Upper lobe of left lung (tissue), 6 donors: ENCODE results near the gene OR8J1. TPM values are rescaled to one million over a fixed set of nuclear protein-coding genes. Genes with fewer than 3 reads are reported as not detected.
"Not testable (repeated sequence)": the region's sequence is repeated elsewhere in the genome, so short reads cannot be mapped to it uniquely, and the experiment has no call there.

ENCODE experiments used
- ATAC-seq, 2 donors: fragments of 200-7000 bp; cut with Tn5 transposase; one replicate each; pipeline ENCODE4 v1.9.1; 2022; ENCODE audit warnings: mild to moderate bottlenecking in 2 of 2, moderate library complexity in 2 of 2; ENCODE audit not compliant: low FRiP score in 2 of 2
- DNase-seq, 2 donors: peaks; one replicate each; pipeline ENCODE4 v3.0.0-alpha.2; 2019 to 2020
- H3K27ac ChIP-seq, 4 donors: fragments of 200-600 bp; sonication (generic); one replicate each; pipeline ENCODE4 v1.5.1; 2016 to 2019
- H3K27me3 ChIP-seq, 4 donors: fragments of 200-600 bp; sonication (generic); one replicate each; pipeline ENCODE4 v1.5.1; 2017 to 2019
- H3K36me3 ChIP-seq, 4 donors: fragments of 200-600 bp; sonication (generic); one replicate each; pipeline ENCODE4 v1.5.1; 2016 to 2019
- H3K4me1 ChIP-seq, 4 donors: fragments of 200-600 bp; sonication (generic); one replicate each; pipeline ENCODE4 v1.5.1; 2018 to 2019
- H3K4me3 ChIP-seq, 4 donors: fragments of 200-600 bp; sonication (generic); one replicate each; pipeline ENCODE4 v1.5.1; 2017 to 2019; ENCODE audit warnings: mild to moderate bottlenecking in 2 of 4, moderate library complexity in 1 of 4
- H3K9me3 ChIP-seq, 4 donors: fragments of 200-600 bp; sonication (generic); one replicate each; pipeline ENCODE4 v1.5.1; 2018 to 2019
- EP300 ChIP-seq, 4 donors: sonication (generic); formaldehyde crosslinking; IDR thresholded peaks; one replicate each; pipeline ENCODE4 v1.5.1; 2017; ENCODE audit warnings: antibody characterized with exemption in 4 of 4, control low read depth in 2 of 4
- POLR2A ChIP-seq, 4 donors: fragments of 450-650 bp; IDR thresholded peaks; one replicate each; pipeline ENCODE4 v1.5.1; 2016 to 2017; ENCODE audit warnings: antibody characterized with exemption in 4 of 4, mild to moderate bottlenecking in 2 of 4
- POLR2AphosphoS5 ChIP-seq, 2 donors: sonication (generic); formaldehyde crosslinking; IDR thresholded peaks; one replicate each; pipeline ENCODE4 v1.5.1; 2017; ENCODE audit warnings: antibody characterized with exemption in 2 of 2
- WGBS, 2 donors: methylation state at CpG; one replicate each; pipeline ENCODE4 v1.1.5; 2017 to 2018; 5-methylcytosine and 5-hydroxymethylcytosine counted together
- total RNA-seq, 6 donors: library from RNA; depleted of rRNA in 4 of 6; stranded (reverse); fragments of >200 nt in 4 of 6; gene quantifications; one replicate each; pipeline versions ENCODE4 v1.1.0 to v1.2.1, GENCODE V29; 2016 to 2021
- TF ChIP-seq, protein P1 (sequence below), 6 experiments: fragments of 450-650 bp in 4 of 6; fragments of 200-600 bp in 2 of 6; sonication (generic) in 2 of 6; IDR thresholded peaks; one replicate each; pipeline ENCODE4 v1.5.1; 2016 to 2019; ENCODE audit warnings: antibody characterized with exemption in 6 of 6
- donor health status: DM: no; HTN: no; CAD: no; lungs with moderate emphysema.
- donor health status: DM: no; HTN: yes; CAD: no; lungs with severe emphysema.

OR8J1 gene
- total RNA-seq, 6 donors from 2014 or later: not detected

DNA sequence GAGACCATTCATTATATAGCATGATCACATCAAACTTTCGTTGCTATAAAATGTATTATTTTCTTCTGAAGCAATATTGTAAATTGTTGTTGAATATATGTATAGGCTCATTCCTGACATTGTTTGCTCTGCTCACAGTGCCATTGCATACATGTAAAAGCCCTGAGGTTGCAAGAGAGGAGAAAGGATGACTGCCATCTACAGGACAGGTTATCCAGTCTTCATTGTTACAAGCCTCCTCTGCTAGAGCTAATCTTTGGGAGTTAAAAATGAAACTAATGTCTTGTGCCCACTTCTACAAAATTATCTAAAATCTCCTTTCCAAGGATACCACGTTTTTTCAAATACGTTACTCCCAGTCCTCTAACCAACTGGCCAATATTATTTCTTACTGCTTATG is 42.0 kb downstream of the OR8J1 start:
- WGBS, 2 donors: 45 to 56% methylated on average over 3 of the region's 3 CpGs
- Histone ChIP-seq H3K27me3 (no peaks in the 10 kb centered on the region), H3K36me3 (no peaks in the 10 kb centered on the region), H3K9me3 (no peaks in the 10 kb centered on the region), H3K4me1 (no peaks in the 10 kb centered on the region), H3K4me3 (no peak overlapping the region), H3K27ac (no peak overlapping the region)
- TF ChIP-seq, protein P1, sequence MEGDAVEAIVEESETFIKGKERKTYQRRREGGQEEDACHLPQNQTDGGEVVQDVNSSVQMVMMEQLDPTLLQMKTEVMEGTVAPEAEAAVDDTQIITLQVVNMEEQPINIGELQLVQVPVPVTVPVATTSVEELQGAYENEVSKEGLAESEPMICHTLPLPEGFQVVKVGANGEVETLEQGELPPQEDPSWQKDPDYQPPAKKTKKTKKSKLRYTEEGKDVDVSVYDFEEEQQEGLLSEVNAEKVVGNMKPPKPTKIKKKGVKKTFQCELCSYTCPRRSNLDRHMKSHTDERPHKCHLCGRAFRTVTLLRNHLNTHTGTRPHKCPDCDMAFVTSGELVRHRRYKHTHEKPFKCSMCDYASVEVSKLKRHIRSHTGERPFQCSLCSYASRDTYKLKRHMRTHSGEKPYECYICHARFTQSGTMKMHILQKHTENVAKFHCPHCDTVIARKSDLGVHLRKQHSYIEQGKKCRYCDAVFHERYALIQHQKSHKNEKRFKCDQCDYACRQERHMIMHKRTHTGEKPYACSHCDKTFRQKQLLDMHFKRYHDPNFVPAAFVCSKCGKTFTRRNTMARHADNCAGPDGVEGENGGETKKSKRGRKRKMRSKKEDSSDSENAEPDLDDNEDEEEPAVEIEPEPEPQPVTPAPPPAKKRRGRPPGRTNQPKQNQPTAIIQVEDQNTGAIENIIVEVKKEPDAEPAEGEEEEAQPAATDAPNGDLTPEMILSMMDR (IDR thresholded peaks at IDR 0.05): no peak
- TF ChIP-seq EP300 (IDR thresholded peaks at IDR 0.05): no peak
- no peak for TF ChIP-seq POLR2A (IDR thresholded peaks at IDR 0.05)
- TF ChIP-seq POLR2AphosphoS5 (IDR thresholded peaks at IDR 0.05): no peak
- no peak for ATAC-seq
- DNase-seq: no peak

DNA sequence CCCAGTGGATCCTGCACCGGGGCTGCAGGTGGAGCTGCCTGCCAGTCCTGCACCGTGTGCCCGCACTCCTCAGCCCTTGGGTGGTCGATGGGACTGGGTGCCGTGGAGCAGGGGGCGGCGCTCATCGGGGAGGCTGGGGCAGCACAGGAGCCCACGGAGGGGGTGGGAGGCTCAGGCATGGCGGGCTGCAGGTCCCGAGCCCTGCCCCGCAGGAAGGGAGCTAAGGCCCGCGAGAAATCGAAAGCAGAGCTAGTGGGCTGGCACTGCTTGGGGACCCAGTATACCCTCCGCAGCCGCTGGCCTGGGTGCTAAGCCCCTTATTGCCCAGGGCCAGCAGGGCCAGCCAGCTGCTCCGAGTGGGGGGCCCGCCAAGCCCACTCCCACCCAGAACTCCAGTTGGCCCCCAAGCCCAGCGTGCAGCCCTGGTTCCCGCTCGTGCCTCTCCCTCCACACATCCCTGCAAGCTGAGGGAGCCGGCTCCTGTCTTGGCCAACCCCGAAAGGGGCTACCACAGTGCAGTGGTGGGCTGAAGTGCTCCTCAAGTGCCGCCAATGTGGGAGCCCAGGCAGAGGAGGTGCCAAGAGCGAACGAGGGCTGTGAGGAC is 47.9 kb downstream of the OR8J1 start:
- H3K27me3 ChIP-seq, H3K36me3 ChIP-seq, H3K4me3 ChIP-seq, H3K4me1 ChIP-seq, H3K27ac ChIP-seq, H3K9me3 ChIP-seq, ATAC-seq: not testable (repeated sequence)
- WGBS, 2 donors: 95 to 100% methylated on average over 12 to 27 of the region's 27 CpGs
- peak in 1 of 2 donors; percentile 54 for DNase-seq

DNA sequence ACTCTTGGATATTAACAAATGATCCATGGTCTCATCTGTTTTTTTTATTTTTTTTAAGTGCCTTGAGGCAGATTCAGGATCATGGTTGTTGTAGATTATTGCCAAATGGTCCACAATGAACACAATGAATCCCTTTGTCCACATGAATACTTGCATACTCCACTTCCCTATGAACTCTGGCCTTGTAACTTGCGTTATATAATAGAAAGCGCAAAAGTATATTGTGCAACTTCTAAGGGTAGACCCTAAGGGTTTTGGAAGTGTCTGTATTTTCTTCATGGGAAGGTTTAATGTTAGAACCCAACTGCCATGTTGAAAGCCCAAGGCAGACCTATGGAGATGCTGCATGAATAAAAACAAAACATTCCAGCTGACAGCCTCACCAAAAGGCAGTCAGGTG is 50.3 kb downstream of the OR8J1 start:
- Histone ChIP-seq H3K27ac (no peak overlapping the region), H3K4me3 (no peak overlapping the region), H3K9me3 (peaks cover 0 to 9% (median 0%) of the 10 kb centered on the region in 4 donors), H3K4me1 (no peaks in the 10 kb centered on the region), H3K36me3 (no peaks in the 10 kb centered on the region), H3K27me3 (no peaks in the 10 kb centered on the region)
- DNase-seq (no peak), ATAC-seq (no peak)
- TF ChIP-seq POLR2AphosphoS5 (IDR thresholded peaks at IDR 0.05): no peak
- TF ChIP-seq, protein P1 (IDR thresholded peaks at IDR 0.05): no peak
- TF ChIP-seq POLR2A (IDR thresholded peaks at IDR 0.05): no peak
- 90 to 94% methylated on average over 2 of the region's 2 CpGs for WGBS, 2 donors

DNA sequence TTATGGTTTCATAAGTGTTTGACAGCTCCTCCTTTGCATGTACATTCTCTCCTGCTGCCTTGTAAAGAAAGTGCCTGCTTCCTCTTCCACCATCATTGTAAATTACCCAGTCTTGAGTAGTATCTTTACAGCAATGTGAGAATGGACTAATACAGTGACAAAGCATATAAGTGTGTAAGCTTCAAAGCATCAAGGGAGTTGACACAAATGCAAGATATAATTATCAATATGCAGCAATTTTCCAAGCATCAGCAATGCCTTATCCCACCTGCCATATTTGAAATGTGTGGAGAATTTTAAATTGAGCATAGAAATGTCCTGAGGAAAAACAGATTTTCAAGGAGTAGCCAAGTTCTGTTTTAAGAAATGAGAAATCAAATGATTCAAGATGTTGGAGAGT is 56.7 kb downstream of the OR8J1 start:
- DNase-seq (no peak), ATAC-seq (no peak)
- Histone ChIP-seq H3K9me3 (no peaks in the 10 kb centered on the region), H3K27me3 (no peaks in the 10 kb centered on the region), H3K4me1 (no peaks in the 10 kb centered on the region), H3K4me3 (no peak overlapping the region), H3K36me3 (no peaks in the 10 kb centered on the region), H3K27ac (no peak overlapping the region)
- TF ChIP-seq POLR2AphosphoS5 (IDR thresholded peaks at IDR 0.05) (no peak), POLR2A (IDR thresholded peaks at IDR 0.05) (no peak), EP300 (IDR thresholded peaks at IDR 0.05) (no peak)
- TF ChIP-seq, protein P1 (IDR thresholded peaks at IDR 0.05): no peak

Other genes starting within 250 kb of the OR8J1 start
- gene OR8H3, start 231.9 kb upstream of the OR8J1 start, total RNA-seq: not detected
- not detected for gene OR8J3, start 214.1 kb upstream of the OR8J1 start, total RNA-seq
- gene OR8K5, start 194.0 kb upstream of the OR8J1 start, total RNA-seq: not detected
- not detected for gene OR5J2, start 177.7 kb upstream of the OR8J1 start, total RNA-seq
- gene OR5T2, start 120.0 kb upstream of the OR8J1 start, total RNA-seq: not detected
- not detected for gene OR5T3, start 102.0 kb upstream of the OR8J1 start, total RNA-seq
- not detected for gene OR5T1, start 80.1 kb upstream of the OR8J1 start, total RNA-seq
- gene OR8H1, start 62.0 kb upstream of the OR8J1 start, total RNA-seq: not detected
- not detected for gene OR8K3, start 39.1 kb upstream of the OR8J1 start, total RNA-seq
- gene OR8K1, start 8.3 kb upstream of the OR8J1 start, total RNA-seq: not detected
- gene OR8U1, start 21.3 kb downstream of the OR8J1 start, total RNA-seq: not detected
- gene OR5AL1, start 58.4 kb downstream of the OR8J1 start, total RNA-seq: not detected
- not detected for gene OR5M3, start 119.1 kb downstream of the OR8J1 start, total RNA-seq
- gene OR5M8, start 137.1 kb downstream of the OR8J1 start, total RNA-seq: not detected
- gene OR5M11, start 189.0 kb downstream of the OR8J1 start, total RNA-seq: not detected
- gene OR5M10, start 223.4 kb downstream of the OR8J1 start, total RNA-seq: not detected